Measurements from ENCODE around the gene TENM4.

The TENM4 gene

DNA sequence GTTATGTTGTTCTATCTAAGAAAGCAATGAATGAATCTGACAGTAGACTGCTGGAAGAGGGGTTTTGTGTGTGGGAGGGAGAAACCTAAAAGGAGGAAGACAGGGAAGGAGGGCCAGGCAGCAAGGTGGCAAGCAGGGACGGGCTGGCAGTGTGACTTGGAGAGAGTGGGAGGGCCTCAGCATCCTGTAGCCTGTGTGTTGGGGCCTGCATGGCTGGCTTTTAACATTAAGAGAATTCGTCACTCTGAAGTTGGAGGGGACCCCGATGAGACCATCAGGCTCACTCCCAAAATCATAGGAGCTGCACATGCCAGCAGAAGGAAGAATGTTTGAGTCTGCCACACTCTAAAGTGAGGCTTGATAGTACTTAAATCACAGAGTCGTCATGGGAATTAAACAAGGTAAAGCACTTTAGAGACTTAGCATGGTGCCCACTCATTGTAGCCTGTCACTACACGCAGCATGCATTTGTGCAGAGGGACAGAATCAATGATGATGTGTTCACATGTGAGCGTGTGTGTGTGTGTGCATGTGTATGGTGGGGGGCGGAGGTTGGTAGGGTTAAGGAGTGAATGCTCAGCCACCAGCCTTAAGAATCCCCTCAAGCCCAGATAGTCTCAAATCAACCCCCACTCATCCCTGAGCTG lies 199.5 kb downstream of the TENM4 start (continued):
- TF ChIP-seq RARB (CRISPR knock-in tag; IDR thresholded peaks at IDR 0.05) (no peak), OSR1 (CRISPR knock-in tag; IDR thresholded peaks at IDR 0.05) (no peak), ZNF70 (CRISPR knock-in tag; IDR thresholded peaks at IDR 0.05) (no peak)

DNA sequence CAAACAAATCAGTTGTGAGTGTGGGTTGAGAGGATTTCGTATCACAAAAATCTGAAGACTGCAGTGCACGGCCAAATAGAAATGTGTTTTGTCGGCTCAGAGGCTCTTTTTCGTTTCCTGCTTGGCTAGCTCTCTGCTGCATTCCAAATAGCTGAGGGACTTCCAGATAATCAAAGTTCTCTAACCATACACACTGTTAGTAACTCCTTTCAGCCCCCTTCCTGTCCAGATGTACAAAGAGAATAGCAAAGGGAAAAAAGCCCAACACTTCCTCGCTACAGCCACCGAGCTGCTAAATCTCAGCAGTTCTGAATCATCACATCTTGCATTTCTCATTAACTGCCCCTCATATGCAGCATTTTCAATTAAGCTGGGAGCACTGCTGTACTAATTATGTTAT lies 203.1 kb downstream of the TENM4 start:
- TF ChIP-seq ESRRG (CRISPR knock-in tag; IDR thresholded peaks at IDR 0.05) (no peak), RARB (CRISPR knock-in tag; IDR thresholded peaks at IDR 0.05) (no peak), ZFP3 (CRISPR knock-in tag; IDR thresholded peaks at IDR 0.05) (no peak), ZNF8 (CRISPR knock-in tag; IDR thresholded peaks at IDR 0.05) (no peak), CSDC2 (CRISPR knock-in tag; IDR thresholded peaks at IDR 0.05) (no peak), SNAI2 (CRISPR knock-in tag; IDR thresholded peaks at IDR 0.05) (no peak), TCF4 (CRISPR knock-in tag; IDR thresholded peaks at IDR 0.05; ENCODE audit: borderline replicate concordance) (no peak), ISL1 (CRISPR knock-in tag; IDR thresholded peaks at IDR 0.05) (no peak), BACH2 (CRISPR knock-in tag; IDR thresholded peaks at IDR 0.05; ENCODE audit: borderline replicate concordance) (no peak), ZNF565 (CRISPR knock-in tag; conservative IDR thresholded peaks at IDR 0.05; ENCODE audit: low read depth) (no peak), ARNTL (CRISPR knock-in tag; IDR thresholded peaks at IDR 0.05; ENCODE audit: borderline replicate concordance, low read depth) (no peak), OSR1 (CRISPR knock-in tag; IDR thresholded peaks at IDR 0.05) (no peak), ZC3H10 (CRISPR knock-in tag; IDR thresholded peaks at IDR 0.05) (no peak), ZNF70 (CRISPR knock-in tag; IDR thresholded peaks at IDR 0.05) (no peak), PPARA (CRISPR knock-in tag; IDR thresholded peaks at IDR 0.05; ENCODE audit: borderline replicate concordance) (no peak)
- TF ChIP-seq, protein P1, sequence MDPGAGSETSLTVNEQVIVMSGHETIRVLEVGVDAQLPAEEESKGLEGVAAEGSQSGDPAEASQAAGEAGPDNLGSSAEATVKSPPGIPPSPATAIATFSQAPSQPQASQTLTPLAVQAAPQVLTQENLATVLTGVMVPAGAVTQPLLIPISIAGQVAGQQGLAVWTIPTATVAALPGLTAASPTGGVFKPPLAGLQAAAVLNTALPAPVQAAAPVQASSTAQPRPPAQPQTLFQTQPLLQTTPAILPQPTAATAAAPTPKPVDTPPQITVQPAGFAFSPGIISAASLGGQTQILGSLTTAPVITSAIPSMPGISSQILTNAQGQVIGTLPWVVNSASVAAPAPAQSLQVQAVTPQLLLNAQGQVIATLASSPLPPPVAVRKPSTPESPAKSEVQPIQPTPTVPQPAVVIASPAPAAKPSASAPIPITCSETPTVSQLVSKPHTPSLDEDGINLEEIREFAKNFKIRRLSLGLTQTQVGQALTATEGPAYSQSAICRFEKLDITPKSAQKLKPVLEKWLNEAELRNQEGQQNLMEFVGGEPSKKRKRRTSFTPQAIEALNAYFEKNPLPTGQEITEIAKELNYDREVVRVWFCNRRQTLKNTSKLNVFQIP (CRISPR knock-in tag; IDR thresholded peaks at IDR 0.05; ENCODE audit: borderline replicate concordance, low read depth), result no peak
- TF ChIP-seq, protein P2, sequence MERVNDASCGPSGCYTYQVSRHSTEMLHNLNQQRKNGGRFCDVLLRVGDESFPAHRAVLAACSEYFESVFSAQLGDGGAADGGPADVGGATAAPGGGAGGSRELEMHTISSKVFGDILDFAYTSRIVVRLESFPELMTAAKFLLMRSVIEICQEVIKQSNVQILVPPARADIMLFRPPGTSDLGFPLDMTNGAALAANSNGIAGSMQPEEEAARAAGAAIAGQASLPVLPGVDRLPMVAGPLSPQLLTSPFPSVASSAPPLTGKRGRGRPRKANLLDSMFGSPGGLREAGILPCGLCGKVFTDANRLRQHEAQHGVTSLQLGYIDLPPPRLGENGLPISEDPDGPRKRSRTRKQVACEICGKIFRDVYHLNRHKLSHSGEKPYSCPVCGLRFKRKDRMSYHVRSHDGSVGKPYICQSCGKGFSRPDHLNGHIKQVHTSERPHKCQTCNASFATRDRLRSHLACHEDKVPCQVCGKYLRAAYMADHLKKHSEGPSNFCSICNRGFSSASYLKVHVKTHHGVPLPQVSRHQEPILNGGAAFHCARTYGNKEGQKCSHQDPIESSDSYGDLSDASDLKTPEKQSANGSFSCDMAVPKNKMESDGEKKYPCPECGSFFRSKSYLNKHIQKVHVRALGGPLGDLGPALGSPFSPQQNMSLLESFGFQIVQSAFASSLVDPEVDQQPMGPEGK (CRISPR knock-in tag; IDR thresholded peaks at IDR 0.05; ENCODE audit: borderline replicate concordance), result no peak
- TF ChIP-seq, protein P3, sequence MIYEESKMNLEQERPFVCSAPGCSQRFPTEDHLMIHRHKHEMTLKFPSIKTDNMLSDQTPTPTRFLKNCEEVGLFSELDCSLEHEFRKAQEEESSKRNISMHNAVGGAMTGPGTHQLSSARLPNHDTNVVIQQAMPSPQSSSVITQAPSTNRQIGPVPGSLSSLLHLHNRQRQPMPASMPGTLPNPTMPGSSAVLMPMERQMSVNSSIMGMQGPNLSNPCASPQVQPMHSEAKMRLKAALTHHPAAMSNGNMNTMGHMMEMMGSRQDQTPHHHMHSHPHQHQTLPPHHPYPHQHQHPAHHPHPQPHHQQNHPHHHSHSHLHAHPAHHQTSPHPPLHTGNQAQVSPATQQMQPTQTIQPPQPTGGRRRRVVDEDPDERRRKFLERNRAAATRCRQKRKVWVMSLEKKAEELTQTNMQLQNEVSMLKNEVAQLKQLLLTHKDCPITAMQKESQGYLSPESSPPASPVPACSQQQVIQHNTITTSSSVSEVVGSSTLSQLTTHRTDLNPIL (CRISPR knock-in tag; IDR thresholded peaks at IDR 0.05; ENCODE audit: low read depth), result no peak
- TF ChIP-seq, protein P4, sequence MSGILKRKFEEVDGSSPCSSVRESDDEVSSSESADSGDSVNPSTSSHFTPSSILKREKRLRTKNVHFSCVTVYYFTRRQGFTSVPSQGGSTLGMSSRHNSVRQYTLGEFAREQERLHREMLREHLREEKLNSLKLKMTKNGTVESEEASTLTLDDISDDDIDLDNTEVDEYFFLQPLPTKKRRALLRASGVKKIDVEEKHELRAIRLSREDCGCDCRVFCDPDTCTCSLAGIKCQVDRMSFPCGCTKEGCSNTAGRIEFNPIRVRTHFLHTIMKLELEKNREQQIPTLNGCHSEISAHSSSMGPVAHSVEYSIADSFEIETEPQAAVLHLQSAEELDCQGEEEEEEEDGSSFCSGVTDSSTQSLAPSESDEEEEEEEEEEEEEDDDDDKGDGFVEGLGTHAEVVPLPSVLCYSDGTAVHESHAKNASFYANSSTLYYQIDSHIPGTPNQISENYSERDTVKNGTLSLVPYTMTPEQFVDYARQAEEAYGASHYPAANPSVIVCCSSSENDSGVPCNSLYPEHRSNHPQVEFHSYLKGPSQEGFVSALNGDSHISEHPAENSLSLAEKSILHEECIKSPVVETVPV (CRISPR knock-in tag; IDR thresholded peaks at IDR 0.05), result no peak
- peak; percentile 92 for ATAC-seq

DNA sequence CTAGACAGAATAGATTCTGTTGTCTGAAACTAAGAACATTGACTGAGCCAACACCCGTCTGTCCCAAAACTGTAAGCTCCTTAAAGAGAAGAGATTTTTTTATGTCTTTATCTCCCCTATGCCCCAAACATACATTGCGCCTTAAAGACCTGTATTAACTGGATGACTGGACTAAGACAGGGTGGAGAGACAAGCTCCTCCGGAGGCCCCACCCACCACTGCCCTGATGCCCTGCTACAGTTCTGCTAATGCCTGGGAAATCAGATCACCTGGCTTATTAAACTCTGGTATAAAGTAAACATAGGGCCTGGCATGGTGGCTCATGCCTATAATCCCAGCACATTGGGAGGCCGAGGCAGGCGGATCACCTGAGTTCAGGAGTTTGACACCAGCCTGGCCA lies 203.7 kb downstream of the TENM4 start:
- no peak for TF ChIP-seq SNAI2 (CRISPR knock-in tag; IDR thresholded peaks at IDR 0.05)
- no peak for TF ChIP-seq BACH2 (CRISPR knock-in tag; IDR thresholded peaks at IDR 0.05; ENCODE audit: borderline replicate concordance)
- no peak for TF ChIP-seq ESRRG (CRISPR knock-in tag; IDR thresholded peaks at IDR 0.05)
- no peak for TF ChIP-seq CSDC2 (CRISPR knock-in tag; IDR thresholded peaks at IDR 0.05)
- no peak for TF ChIP-seq ZNF8 (CRISPR knock-in tag; IDR thresholded peaks at IDR 0.05)
- TF ChIP-seq ZNF565 (CRISPR knock-in tag; conservative IDR thresholded peaks at IDR 0.05; ENCODE audit: low read depth), result no peak
- TF ChIP-seq PPARA (CRISPR knock-in tag; IDR thresholded peaks at IDR 0.05; ENCODE audit: borderline replicate concordance), result no peak
- TF ChIP-seq ZC3H10 (CRISPR knock-in tag; IDR thresholded peaks at IDR 0.05), result no peak
- TF ChIP-seq, protein P2 (CRISPR knock-in tag; IDR thresholded peaks at IDR 0.05; ENCODE audit: borderline replicate concordance), result no peak
- no peak for TF ChIP-seq ZFP30 (CRISPR knock-in tag; IDR thresholded peaks at IDR 0.05)
- no peak for TF ChIP-seq TCF4 (CRISPR knock-in tag; IDR thresholded peaks at IDR 0.05; ENCODE audit: borderline replicate concordance)
- TF ChIP-seq ZFP3 (CRISPR knock-in tag; IDR thresholded peaks at IDR 0.05), result no peak
- TF ChIP-seq, protein P5, sequence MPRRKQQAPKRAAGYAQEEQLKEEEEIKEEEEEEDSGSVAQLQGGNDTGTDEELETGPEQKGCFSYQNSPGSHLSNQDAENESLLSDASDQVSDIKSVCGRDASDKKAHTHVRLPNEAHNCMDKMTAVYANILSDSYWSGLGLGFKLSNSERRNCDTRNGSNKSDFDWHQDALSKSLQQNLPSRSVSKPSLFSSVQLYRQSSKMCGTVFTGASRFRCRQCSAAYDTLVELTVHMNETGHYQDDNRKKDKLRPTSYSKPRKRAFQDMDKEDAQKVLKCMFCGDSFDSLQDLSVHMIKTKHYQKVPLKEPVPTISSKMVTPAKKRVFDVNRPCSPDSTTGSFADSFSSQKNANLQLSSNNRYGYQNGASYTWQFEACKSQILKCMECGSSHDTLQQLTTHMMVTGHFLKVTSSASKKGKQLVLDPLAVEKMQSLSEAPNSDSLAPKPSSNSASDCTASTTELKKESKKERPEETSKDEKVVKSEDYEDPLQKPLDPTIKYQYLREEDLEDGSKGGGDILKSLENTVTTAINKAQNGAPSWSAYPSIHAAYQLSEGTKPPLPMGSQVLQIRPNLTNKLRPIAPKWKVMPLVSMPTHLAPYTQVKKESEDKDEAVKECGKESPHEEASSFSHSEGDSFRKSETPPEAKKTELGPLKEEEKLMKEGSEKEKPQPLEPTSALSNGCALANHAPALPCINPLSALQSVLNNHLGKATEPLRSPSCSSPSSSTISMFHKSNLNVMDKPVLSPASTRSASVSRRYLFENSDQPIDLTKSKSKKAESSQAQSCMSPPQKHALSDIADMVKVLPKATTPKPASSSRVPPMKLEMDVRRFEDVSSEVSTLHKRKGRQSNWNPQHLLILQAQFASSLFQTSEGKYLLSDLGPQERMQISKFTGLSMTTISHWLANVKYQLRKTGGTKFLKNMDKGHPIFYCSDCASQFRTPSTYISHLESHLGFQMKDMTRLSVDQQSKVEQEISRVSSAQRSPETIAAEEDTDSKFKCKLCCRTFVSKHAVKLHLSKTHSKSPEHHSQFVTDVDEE (CRISPR knock-in tag; IDR thresholded peaks at IDR 0.05), result no peak
- TF ChIP-seq GLIS3 (CRISPR knock-in tag; IDR thresholded peaks at IDR 0.05), result no peak
- peak; percentile 27; the same call in 1 of the 3 replicates for ATAC-seq
